DND-41 (cell line): ENCODE results near the gene RTN4RL2.

Experiments
- EZH2 ChIP-seq: IDR thresholded peaks from 3 replicates; pipeline ENCODE4 v1.6.1; 2012; ENCODE audit warnings: borderline replicate concordance, low read depth, mild to moderate bottlenecking, moderate library complexity, low read length, inconsistent platforms; ENCODE audit not compliant: severe bottlenecking
- TF ChIP-seq, protein P1 (sequence below): IDR thresholded peaks from 2 replicates; pipeline ENCODE4 v1.5.1; 2012; ENCODE audit warnings: borderline replicate concordance, low read length, moderate library complexity, mild to moderate bottlenecking; ENCODE audit not compliant: poor library complexity, severe bottlenecking; ENCODE audit errors: extremely low read depth

DNA sequence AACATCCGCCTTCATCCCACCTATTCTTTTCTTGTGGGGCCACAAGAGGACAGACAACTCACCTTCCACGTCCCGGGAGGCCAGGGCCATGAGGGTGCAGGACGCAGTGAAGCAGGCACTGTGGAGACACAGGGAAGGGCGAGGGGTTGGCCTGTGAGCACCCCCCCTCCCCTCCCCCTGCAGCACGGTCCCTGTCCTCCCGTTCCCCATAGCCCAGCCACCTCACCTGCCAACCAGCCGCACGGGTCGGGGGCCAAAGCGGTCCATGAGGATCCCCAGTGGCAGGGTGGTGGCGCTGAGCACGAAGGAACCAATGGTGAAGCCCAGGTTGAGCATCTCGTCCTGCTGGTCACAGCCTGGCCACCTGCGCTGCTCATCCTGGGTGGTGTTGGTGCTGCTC, 40.6 kb downstream of the RTN4RL2 start:
- TF ChIP-seq, protein P1, sequence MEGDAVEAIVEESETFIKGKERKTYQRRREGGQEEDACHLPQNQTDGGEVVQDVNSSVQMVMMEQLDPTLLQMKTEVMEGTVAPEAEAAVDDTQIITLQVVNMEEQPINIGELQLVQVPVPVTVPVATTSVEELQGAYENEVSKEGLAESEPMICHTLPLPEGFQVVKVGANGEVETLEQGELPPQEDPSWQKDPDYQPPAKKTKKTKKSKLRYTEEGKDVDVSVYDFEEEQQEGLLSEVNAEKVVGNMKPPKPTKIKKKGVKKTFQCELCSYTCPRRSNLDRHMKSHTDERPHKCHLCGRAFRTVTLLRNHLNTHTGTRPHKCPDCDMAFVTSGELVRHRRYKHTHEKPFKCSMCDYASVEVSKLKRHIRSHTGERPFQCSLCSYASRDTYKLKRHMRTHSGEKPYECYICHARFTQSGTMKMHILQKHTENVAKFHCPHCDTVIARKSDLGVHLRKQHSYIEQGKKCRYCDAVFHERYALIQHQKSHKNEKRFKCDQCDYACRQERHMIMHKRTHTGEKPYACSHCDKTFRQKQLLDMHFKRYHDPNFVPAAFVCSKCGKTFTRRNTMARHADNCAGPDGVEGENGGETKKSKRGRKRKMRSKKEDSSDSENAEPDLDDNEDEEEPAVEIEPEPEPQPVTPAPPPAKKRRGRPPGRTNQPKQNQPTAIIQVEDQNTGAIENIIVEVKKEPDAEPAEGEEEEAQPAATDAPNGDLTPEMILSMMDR, result no peak
- TF ChIP-seq EZH2, result no peak
